Gastrocnemius medialis (tissue), 4 donors: ENCODE measurements around the gene KCNH4. TPM values are rescaled to one million over a fixed set of nuclear protein-coding genes. Genes with fewer than 3 reads are reported as not detected.

Experiments used
- ATAC-seq, 2 donors: fragments of 150-250 bp; one replicate each; pipeline ENCODE4 v1.9.1; 2016
- DNase-seq, 2 donors: peaks; one replicate each; pipeline ENCODE4 v3.0.0-alpha.2; 2019
- H3K27ac ChIP-seq, 4 donors: fragments of 200-600 bp; sonication (generic); 1 replicate in 1 of 4; 2 replicates in 3 of 4; pipeline ENCODE4 v1.5.1; 2016 to 2018; ENCODE audit warnings: mild to moderate bottlenecking in 2 of 4, moderate library complexity in 1 of 4
- H3K27me3 ChIP-seq, 3 donors: fragments of 200-600 bp; sonication (generic) in 2 of 3; 1 replicate in 1 of 3; 2 replicates in 2 of 3; pipeline versions ENCODE4 v1.5.1 to v1.6.0; 2016 to 2019; ENCODE audit warnings: mild to moderate bottlenecking in 1 of 3, moderate library complexity in 1 of 3
- H3K36me3 ChIP-seq, 2 donors: fragments of 200-600 bp; sonication (generic) in 1 of 2; one replicate each; pipeline ENCODE4 v1.5.1; 2017 to 2018
- H3K4me1 ChIP-seq, 2 donors: fragments of 200-600 bp; sonication (generic) in 1 of 2; one replicate each; pipeline ENCODE4 v1.5.1; 2016 to 2017; ENCODE audit warnings: mild to moderate bottlenecking in 2 of 2
- H3K4me3 ChIP-seq, 4 donors: fragments of 200-600 bp; sonication (generic) in 3 of 4; 1 replicate in 1 of 4; 2 replicates in 3 of 4; pipeline ENCODE4 v1.5.1; 2016 to 2019; ENCODE audit warnings: mild to moderate bottlenecking in 2 of 4
- H3K9me3 ChIP-seq, 3 donors: fragments of 200-600 bp; sonication (generic) in 2 of 3; 1 replicate in 1 of 3; 2 replicates in 2 of 3; pipeline ENCODE4 v1.5.1; 2016 to 2019
- CTCF ChIP-seq, 5 experiments: fragments of 450-650 bp in 3 of 5; fragments of 200-600 bp in 2 of 5; sonication (generic) in 2 of 5; IDR thresholded peaks in 4 of 5; conservative IDR thresholded peaks in 1 of 5; 1 replicate in 4 of 5; 2 replicates in 1 of 5; pipeline ENCODE4 v1.5.1; 2016 to 2019; ENCODE audit warnings: antibody characterized with exemption in 5 of 5, mild to moderate bottlenecking in 3 of 5, moderate library complexity in 3 of 5
- POLR2A ChIP-seq, 2 donors: fragments of 450-650 bp; IDR thresholded peaks; one replicate each; pipeline ENCODE4 v1.6.1; 2017; ENCODE audit warnings: antibody characterized with exemption in 2 of 2, mild to moderate bottlenecking in 2 of 2, moderate library complexity in 2 of 2
- in situ Hi-C, 4 donors: fragments of 200-750 bp; cut with MboI; loops; one replicate each; pipeline versions ENCODE4 v1.15.0 to v1.8.0; 2017; ENCODE audit warnings: low sequenced_read_pairs in 4 of 4
- intact Hi-C: fragments of 100-400 bp; cut with DNase I; formaldehyde crosslinking; loops from one replicate; pipeline ENCODE4 v1.15.1; 2023; ENCODE audit warnings: low total_unique reads
- total RNA-seq, 4 donors: library from RNA; depleted of rRNA; stranded (reverse); fragments of >200 nt; gene quantifications; one replicate each; pipeline versions ENCODE4 v1.1.0 to v1.2.3, GENCODE V29; 2016

The KCNH4 gene
- total RNA-seq, 4 donors from 2014 or later = not detected

GRCh38 chr17:42119301-42119700 lies 61.6 kb downstream of the KCNH4 start:
- Histone ChIP-seq H3K36me3 (peaks cover 0 to 20% of the 10 kb centered on the region in 2 donors), H3K4me1 (peaks cover 13 to 24% of the 10 kb centered on the region in 2 donors), H3K27ac (no peak overlapping the region), H3K4me3 (no peak overlapping the region), H3K9me3 (no peaks in the 10 kb centered on the region), H3K27me3 (no peaks in the 10 kb centered on the region)
- no peak for TF ChIP-seq POLR2A (IDR thresholded peaks at IDR 0.05)
- no peak for TF ChIP-seq CTCF (IDR thresholded peaks at IDR 0.05 in 4 of 5, conservative IDR thresholded peaks at IDR 0.05 in 1 of 5)
- DNase-seq (no peak), ATAC-seq (no peak)
- in situ Hi-C loops (loop anchor here (5.0 to 10.0 kb wide), 4 partner anchors 54 to 157 kb away; partner anchors contain the start of genes CNP (in 2 of the 4) and NKIRAS2 (in 2 of the 4)), intact Hi-C loops (no loop called here)

- Histone ChIP-seq H3K27me3 (no peaks in the 10 kb centered on the region), H3K4me3 (no peak overlapping the region), H3K4me1 (peaks cover 13 to 24% of the 10 kb centered on the region in 2 donors), H3K36me3 (peaks cover 0 to 20% of the 10 kb centered on the region in 2 donors), H3K9me3 (no peaks in the 10 kb centered on the region), H3K27ac (peak overlapping the region in 1 of 4 donors; percentile 28)
- in situ Hi-C loops = loop anchor here (5.0 to 10.0 kb wide), 4 partner anchors 54 to 156 kb away; partner anchors contain the start of genes CNP (in 2 of the 4) and NKIRAS2 (in 2 of the 4)
- no peak for DNase-seq
- intact Hi-C loops = no loop called here
- ATAC-seq = no peak
- no peak for TF ChIP-seq POLR2A (IDR thresholded peaks at IDR 0.05)
- TF ChIP-seq CTCF (IDR thresholded peaks at IDR 0.05 in 4 of 5, conservative IDR thresholded peaks at IDR 0.05 in 1 of 5) = peak; percentile 12 to 58 (median 35)
These were observed 62.4 kb downstream of the KCNH4 start for GRCh38 chr17:42118545-42118944.

GRCh38 chr17:42118126-42118510 lies 62.8 kb downstream of the KCNH4 start:
- no peaks in the 10 kb centered on the region for H3K9me3 ChIP-seq
- ATAC-seq (no peak), DNase-seq (no peak)
- H3K27me3 ChIP-seq = no peaks in the 10 kb centered on the region
- no peak for TF ChIP-seq POLR2A (IDR thresholded peaks at IDR 0.05)
- no peak for TF ChIP-seq CTCF (IDR thresholded peaks at IDR 0.05 in 4 of 5, conservative IDR thresholded peaks at IDR 0.05 in 1 of 5)
- H3K27ac ChIP-seq = no peak overlapping the region
- intact Hi-C loops = no loop called here
- in situ Hi-C loops = loop anchor here (5.0 to 10.0 kb wide), 4 partner anchors 53 to 156 kb away; partner anchors contain the start of genes CNP (in 2 of the 4) and NKIRAS2 (in 2 of the 4)
- H3K36me3 ChIP-seq = peaks cover 0 to 20% of the 10 kb centered on the region in 2 donors
- H3K4me1 ChIP-seq = peaks cover 14 to 26% of the 10 kb centered on the region in 2 donors
- no peak overlapping the region for H3K4me3 ChIP-seq

- Histone ChIP-seq H3K4me1 (peaks cover 19 to 32% of the 10 kb centered on the region in 2 donors), H3K27ac (no peak overlapping the region), H3K4me3 (no peak overlapping the region), H3K36me3 (peaks cover 0 to 20% of the 10 kb centered on the region in 2 donors), H3K9me3 (no peaks in the 10 kb centered on the region), H3K27me3 (no peaks in the 10 kb centered on the region)
- intact Hi-C loops (no loop called here), in situ Hi-C loops (loop anchor here (5.0 to 10.0 kb wide), 4 partner anchors 53 to 155 kb away; partner anchors contain the start of genes CNP (in 2 of the 4) and NKIRAS2 (in 2 of the 4))
- ATAC-seq (no peak), DNase-seq (no peak)
- TF ChIP-seq POLR2A (IDR thresholded peaks at IDR 0.05) (no peak), CTCF (IDR thresholded peaks at IDR 0.05 in 4 of 5, conservative IDR thresholded peaks at IDR 0.05 in 1 of 5) (no peak)
These were observed 63.4 kb downstream of the KCNH4 start for GRCh38 chr17:42117397-42118125.
